Rectal smooth muscle tissue (tissue), 1 donor: Measurements from ENCODE around the gene TBCEL.

Experiments used
- H3K27ac ChIP-seq: one replicate; pipeline ENCODE4 v1.7.0; 2013; ENCODE audit warnings: low read depth, low read length, inconsistent platforms
- H3K27me3 ChIP-seq: one replicate; pipeline ENCODE4 v1.7.0; 2013; ENCODE audit warnings: low read length; ENCODE audit not compliant: control insufficient read depth, insufficient read depth
- H3K36me3 ChIP-seq: one replicate; pipeline ENCODE4 v1.7.0; 2013; ENCODE audit warnings: low read length; ENCODE audit not compliant: control insufficient read depth, insufficient read depth
- H3K4me1 ChIP-seq: one replicate; pipeline ENCODE4 v1.7.0; 2013; ENCODE audit warnings: low read length; ENCODE audit not compliant: control insufficient read depth, insufficient read depth
- H3K4me3 ChIP-seq: one replicate; pipeline ENCODE4 v1.7.0; 2013; ENCODE audit warnings: low read length
- H3K9ac ChIP-seq: one replicate; pipeline ENCODE4 v1.7.0; 2013; ENCODE audit warnings: low read length

The TBCEL gene

DNA sequence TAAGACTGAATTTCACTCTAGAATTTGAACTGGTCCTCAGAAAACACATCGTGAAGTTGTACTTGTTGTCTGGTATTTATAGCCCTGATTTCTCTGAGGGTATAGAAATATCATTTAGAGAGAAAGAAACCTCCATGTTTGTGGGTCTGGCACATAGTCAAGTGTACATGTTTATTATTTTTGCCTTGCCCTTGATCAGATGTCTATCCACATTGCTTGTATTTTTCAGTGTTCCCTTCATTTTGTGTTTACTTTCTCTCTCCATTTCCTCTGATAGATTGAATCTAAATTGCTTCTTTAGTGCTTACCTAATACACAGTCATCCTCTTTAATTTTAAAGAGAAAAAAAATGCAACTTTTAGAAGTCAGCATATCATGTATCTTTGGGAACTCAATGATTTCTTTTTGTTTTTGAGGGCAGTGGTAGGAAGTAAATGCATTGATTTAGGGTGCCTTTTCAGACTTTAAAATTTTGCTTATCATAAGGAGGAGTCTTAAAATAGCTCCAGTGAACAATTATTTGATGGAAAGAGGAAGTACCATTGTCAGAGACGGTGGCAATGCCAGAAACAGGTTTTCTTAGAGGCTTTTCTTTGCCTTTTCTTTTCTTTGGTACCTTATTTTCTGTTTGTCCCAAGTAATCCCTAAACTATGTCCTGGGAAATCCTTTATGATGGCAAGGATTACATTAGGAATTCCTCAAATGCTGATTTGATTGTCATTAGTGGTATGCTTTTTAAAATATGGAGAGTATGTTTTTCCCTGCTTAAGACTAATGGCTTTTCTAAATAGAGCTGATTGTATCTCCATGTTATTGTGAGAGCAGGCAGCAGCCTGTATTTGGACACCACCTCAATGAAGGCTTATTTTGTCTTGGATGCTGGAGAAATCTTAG lies 47.3 kb downstream of the TBCEL start:
- Histone ChIP-seq H3K36me3 (peaks cover 4% of the 10 kb centered on the region), H3K27ac (no peak overlapping the region), H3K4me3 (no peak overlapping the region)

DNA sequence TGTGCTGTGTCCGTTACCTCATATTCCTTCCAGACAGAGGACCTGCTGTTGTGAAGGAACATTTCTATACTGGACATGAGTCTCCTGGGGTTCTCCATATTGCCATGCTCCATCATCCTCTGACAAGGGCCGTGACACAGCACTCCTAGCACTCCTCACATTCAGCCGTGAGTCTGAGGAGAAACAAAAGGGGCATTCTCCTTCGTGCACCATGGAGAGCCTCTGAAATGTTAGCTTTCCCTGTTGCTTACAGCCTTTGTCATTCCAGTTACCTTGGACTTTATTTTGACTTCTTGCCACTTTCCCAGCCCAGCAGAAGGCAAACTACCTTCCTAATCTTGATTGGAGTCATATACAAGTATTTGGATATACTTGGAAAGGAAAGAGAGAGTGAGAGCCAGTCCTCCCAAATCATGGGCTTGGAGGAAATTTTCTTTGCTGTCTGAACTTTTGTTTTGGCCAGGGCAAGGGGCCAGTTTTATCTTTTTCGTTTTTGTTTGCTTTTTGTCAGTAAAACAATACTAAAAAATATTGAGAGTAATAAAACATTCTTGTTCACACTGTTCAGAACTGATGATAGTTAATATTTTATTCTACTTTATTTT lies 48.0 kb downstream of the TBCEL start:
- H3K9ac ChIP-seq: no peak overlapping the region
- H3K4me1 ChIP-seq: no peaks in the 10 kb centered on the region
- no peaks in the 10 kb centered on the region for H3K27me3 ChIP-seq
- H3K27ac ChIP-seq: no peak overlapping the region
- H3K36me3 ChIP-seq: peaks cover 4% of the 10 kb centered on the region
- H3K4me3 ChIP-seq: no peak overlapping the region

More for the DNA sequence above, 47.3 kb downstream of the TBCEL start:
- Histone ChIP-seq H3K9ac (no peak overlapping the region), H3K27me3 (no peaks in the 10 kb centered on the region), H3K4me1 (no peaks in the 10 kb centered on the region)

DNA sequence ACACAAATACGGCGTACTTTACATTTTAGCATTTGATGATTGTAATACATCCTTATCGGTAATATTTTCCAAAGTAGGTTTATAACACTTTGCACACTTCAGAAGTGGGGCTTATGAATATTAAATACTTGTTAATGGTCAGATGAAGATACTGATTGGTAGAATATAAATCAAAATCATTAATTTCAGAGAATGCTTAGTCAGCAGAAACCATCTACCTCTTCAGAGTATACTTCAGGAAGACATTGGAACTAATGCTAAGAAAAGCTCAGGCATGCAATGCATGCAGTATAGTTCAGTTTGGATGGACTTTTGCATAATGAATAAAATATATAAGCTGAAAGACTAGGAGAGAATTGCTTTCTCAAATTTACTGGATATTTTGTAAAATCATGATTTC lies 57.4 kb downstream of the TBCEL start:
- H3K27me3 ChIP-seq: no peaks in the 10 kb centered on the region
- H3K9ac ChIP-seq: no peak overlapping the region
- no peaks in the 10 kb centered on the region for H3K4me1 ChIP-seq
- H3K27ac ChIP-seq: no peak overlapping the region
- H3K36me3 ChIP-seq: peaks cover 3% of the 10 kb centered on the region
- no peak overlapping the region for H3K4me3 ChIP-seq

DNA sequence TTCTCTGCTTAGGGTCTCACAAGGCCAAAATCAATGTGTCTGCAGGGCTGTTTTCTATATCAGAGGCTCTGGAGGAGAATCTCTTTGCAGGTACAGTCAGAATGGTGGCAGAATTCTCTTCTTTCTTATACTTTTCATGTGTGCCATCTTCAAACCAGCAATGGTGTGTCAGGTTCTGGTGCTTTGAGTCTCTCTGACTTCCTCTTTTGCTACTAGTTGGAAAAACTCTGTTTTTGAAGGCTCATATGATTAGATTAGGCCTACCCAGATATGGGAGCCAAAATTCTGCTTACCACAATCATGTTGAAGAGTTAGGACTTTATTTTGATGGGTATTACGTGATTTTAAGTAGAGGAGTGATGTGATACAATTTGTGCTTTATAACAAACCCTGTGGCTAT lies 58.3 kb downstream of the TBCEL start:
- Histone ChIP-seq H3K9ac (no peak overlapping the region), H3K27me3 (no peaks in the 10 kb centered on the region), H3K36me3 (peaks cover 8% of the 10 kb centered on the region), H3K4me1 (no peaks in the 10 kb centered on the region), H3K27ac (no peak overlapping the region), H3K4me3 (no peak overlapping the region)

DNA sequence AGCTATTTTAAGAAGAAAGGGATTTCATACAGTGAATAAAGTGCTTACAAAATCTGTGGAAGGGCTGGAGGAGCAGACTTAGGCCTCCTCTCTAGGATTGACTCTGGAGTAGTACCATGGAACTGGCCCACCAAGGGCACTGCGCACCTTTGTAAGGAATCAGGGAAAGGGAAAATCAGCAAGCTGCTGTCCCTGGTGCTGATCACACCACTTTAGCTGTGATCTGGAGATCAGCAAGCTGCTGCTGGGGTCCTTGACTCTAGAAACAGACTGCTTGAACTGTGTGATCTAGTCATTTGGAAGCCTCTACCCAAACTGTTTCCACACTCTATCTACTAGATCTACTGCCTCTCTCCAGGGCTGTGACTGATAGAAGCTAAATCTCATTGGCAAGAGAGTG lies 58.8 kb downstream of the TBCEL start:
- Histone ChIP-seq H3K27me3 (no peaks in the 10 kb centered on the region), H3K27ac (no peak overlapping the region), H3K9ac (no peak overlapping the region), H3K36me3 (peaks cover 9% of the 10 kb centered on the region), H3K4me3 (no peak overlapping the region), H3K4me1 (no peaks in the 10 kb centered on the region)

DNA sequence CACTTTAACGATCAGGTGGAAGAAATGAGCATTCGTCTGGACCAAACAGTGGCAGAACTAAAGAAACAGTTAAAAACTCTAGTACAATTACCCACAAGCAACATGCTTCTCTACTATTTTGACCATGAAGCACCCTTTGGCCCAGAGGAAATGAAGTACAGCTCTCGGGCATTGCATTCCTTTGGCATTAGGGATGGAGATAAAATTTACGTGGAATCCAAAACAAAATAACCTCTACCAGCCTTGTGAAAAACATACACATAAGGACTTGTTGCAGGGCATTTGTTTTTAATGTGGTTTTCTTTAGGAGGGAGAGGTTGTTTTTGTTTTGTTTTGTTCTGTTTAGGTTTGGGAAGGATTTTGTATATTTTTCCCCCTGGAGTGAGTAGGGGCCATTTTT lies 63.0 kb downstream of the TBCEL start:
- Histone ChIP-seq H3K4me1 (no peaks in the 10 kb centered on the region), H3K27ac (no peak overlapping the region), H3K27me3 (no peaks in the 10 kb centered on the region), H3K36me3 (peaks cover 9% of the 10 kb centered on the region), H3K9ac (no peak overlapping the region), H3K4me3 (no peak overlapping the region)

DNA sequence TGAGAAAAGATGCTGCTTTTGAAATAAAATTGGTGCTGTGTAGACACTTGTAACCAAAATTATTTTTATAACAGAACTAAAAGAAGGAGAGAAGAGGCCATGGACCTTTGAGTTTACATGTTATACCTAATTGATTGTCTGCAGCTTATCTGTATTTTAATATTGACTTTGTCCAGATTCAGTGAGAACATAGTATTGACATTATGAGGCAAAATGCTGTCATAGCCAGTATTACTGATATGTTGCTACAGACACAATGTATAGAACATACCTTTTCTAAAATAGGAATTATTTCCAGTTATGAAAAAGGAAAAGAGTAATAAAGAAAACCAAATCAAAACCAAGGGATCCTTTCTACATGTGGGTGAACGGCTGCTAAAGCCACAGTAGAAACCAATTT lies 65.7 kb downstream of the TBCEL start:
- H3K36me3 ChIP-seq: peaks cover 9% of the 10 kb centered on the region
- H3K27me3 ChIP-seq: no peaks in the 10 kb centered on the region
- H3K27ac ChIP-seq: no peak overlapping the region
- no peak overlapping the region for H3K9ac ChIP-seq
- H3K4me3 ChIP-seq: no peak overlapping the region
- H3K4me1 ChIP-seq: no peaks in the 10 kb centered on the region

DNA sequence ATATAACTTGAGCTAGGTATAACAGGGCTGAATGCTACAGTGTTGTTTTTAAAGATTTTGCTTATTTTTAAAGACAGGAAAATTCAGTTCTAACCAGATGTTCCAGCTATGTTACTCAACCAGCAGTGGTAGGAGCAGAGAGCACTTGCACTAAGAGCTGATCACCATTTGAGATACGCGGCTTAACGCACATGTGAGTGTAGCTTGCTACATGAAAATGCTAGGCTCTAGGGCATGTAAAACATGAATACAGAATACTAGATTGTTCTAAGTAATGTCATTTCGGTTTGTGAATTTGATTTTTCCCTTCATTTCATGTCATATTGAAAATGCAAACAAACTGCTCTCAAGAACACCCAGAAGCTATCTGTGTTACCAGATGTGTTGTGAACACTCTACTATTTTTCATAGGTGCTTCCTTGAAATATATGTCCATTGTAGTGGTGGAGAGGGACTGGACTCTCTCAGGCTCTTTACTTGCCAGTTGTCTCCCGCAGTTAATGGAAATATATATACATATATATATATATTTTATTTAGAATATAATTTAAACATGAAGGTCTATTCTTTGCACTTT lies 66.3 kb downstream of the TBCEL start:
- Histone ChIP-seq H3K4me1 (no peaks in the 10 kb centered on the region), H3K27ac (no peak overlapping the region), H3K36me3 (peaks cover 9% of the 10 kb centered on the region), H3K4me3 (no peak overlapping the region), H3K9ac (no peak overlapping the region), H3K27me3 (no peaks in the 10 kb centered on the region)

DNA sequence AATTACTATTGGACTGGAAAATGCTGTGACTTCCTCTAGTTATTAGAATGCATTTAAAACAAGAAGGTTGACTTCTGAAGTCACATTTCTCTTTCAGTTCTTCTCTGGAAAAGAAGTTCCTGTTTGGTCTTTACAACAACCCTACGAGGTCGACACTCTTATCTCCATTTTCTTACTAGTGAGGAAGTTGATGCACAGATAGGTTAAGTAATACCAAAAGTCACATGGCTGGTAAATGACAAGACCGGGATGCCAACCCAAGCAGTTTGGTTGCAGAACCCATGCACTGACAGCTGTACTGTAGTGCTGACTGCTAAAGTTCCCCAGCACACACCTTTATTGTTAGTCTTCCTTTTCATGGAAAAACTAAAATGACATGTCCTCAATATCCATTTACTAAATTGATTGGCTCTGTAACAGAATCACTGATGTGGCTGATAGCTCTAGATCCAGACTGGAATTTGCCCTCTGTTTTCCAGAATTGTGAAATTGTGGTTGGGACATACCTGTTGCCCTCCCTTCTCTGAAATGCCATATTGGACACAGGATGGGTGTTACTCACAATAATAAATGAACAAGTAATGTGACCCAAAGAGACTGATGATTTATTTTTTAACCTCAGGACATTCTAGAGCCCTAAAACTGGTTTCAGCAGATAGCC lies 67.7 kb downstream of the TBCEL start:
- H3K9ac ChIP-seq: no peak overlapping the region
- H3K36me3 ChIP-seq: peaks cover 5% of the 10 kb centered on the region
- no peaks in the 10 kb centered on the region for H3K4me1 ChIP-seq
- no peak overlapping the region for H3K4me3 ChIP-seq
- H3K27ac ChIP-seq: no peak overlapping the region
- no peaks in the 10 kb centered on the region for H3K27me3 ChIP-seq

DNA sequence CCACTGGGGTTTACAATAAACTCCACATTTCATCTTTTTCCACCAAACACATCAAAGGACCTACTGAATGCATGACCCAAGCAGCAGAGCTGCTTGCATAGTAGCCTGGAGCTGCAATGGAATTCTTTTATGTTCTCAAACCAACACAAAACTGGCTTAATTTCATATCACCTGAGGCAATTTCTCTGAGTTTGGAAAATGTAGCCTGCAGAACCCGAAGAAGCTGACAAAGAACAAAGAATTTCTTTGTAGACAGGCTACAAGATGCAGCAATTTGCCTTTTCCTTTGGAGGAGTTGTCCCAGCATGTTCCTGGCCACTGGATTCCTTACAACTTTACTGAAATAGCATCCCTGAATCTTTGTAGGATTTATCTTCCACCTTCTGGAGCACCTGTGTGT lies 71.7 kb downstream of the TBCEL start:
- Histone ChIP-seq H3K27me3 (no peaks in the 10 kb centered on the region), H3K4me1 (no peaks in the 10 kb centered on the region), H3K36me3 (no peaks in the 10 kb centered on the region), H3K27ac (no peak overlapping the region), H3K4me3 (no peak overlapping the region), H3K9ac (no peak overlapping the region)

DNA sequence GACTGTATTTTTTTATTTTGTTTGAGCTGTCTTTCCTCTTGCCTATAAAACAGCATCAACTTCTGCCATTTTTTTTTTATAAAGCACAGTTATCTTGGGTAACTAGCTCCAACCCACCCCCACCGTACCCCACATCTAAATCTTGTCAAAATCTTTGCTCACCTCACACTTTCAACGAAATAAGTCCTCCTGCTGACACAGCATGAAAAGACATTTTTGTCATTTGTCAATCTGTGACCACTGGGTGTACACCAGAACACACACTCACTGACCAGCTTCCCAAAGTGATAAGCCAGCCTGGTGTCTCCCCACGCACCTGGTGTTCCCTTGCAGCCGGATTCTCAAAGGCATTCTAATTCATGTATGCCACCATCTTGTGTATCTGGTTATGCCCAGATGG lies 75.5 kb downstream of the TBCEL start:
- Histone ChIP-seq H3K27me3 (no peaks in the 10 kb centered on the region), H3K36me3 (no peaks in the 10 kb centered on the region), H3K9ac (no peak overlapping the region), H3K27ac (no peak overlapping the region), H3K4me1 (no peaks in the 10 kb centered on the region), H3K4me3 (no peak overlapping the region)

DNA sequence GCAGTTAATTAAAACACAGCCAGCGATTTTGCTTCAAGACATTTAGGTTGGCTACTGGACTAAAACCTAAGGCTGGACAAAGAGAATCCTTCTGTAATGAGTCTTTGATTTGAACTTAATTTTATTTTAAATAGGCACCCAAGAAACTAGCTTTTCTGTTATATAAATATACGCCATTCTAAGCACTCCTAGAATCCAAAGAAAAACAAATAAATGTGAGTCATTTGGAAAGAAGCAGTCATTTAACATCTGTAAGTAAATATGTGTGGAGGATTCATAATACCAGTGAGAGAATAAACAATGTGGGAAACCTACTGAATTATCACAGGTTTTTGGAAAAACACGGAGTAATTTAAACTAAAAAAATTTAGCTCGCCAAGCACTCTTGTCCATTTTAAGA lies 76.0 kb downstream of the TBCEL start:
- Histone ChIP-seq H3K36me3 (no peaks in the 10 kb centered on the region), H3K4me1 (no peaks in the 10 kb centered on the region), H3K27ac (no peak overlapping the region), H3K9ac (no peak overlapping the region), H3K27me3 (no peaks in the 10 kb centered on the region), H3K4me3 (no peak overlapping the region)
